Kidney epithelial cell (primary cell): ENCODE measurements around the gene NPEPPS. TPM values are rescaled to one million over a fixed set of nuclear protein-coding genes. Genes with fewer than 3 reads are reported as not detected.
A peak's percentile ranks its signal among the peaks of the same experiment; 100 is the strongest.
"Not testable (repeated sequence)": the region's sequence is repeated elsewhere in the genome, so short reads cannot be mapped to it uniquely, and the experiment has no call there.

Experiments used
- DNase-seq: peaks from one replicate; pipeline ENCODE4 v3.0.0-alpha.2; 2010; ENCODE audit warnings: low read depth
- H3K27me3 ChIP-seq: 2 replicates; pipeline ENCODE4 v1.6.0; 2011; ENCODE audit warnings: low read length; ENCODE audit not compliant: control insufficient read depth, insufficient read depth
- H3K36me3 ChIP-seq: 2 replicates; pipeline ENCODE4 v1.5.1; 2011; ENCODE audit warnings: low read length; ENCODE audit not compliant: control insufficient read depth, insufficient read depth
- H3K4me3 ChIP-seq: 2 replicates; pipeline ENCODE4 v1.5.1; 2011; ENCODE audit warnings: low read depth, mild to moderate bottlenecking, control low read depth, low read length
- total RNA-seq: library from RNA; depleted of rRNA; stranded (reverse); fragments of >200 nt; gene quantifications from 2 replicates; pipeline ENCODE4 v1.2.3, GENCODE V29; 2015

NPEPPS gene
- total RNA-seq, 1 donor from 2014 or later: 71.0 TPM

- not testable (repeated sequence) for H3K27me3 ChIP-seq, H3K36me3 ChIP-seq, DNase-seq
- peak overlapping the region; percentile 74 for H3K4me3 ChIP-seq
Measured at GRCh38 chr17:47531233-47531820, 419 bp downstream of the NPEPPS start.

- H3K4me3 ChIP-seq, H3K36me3 ChIP-seq, H3K27me3 ChIP-seq, DNase-seq: not testable (repeated sequence)
Measured at GRCh38 chr17:47539085-47539484, 8.2 kb downstream of the NPEPPS start.

DNA sequence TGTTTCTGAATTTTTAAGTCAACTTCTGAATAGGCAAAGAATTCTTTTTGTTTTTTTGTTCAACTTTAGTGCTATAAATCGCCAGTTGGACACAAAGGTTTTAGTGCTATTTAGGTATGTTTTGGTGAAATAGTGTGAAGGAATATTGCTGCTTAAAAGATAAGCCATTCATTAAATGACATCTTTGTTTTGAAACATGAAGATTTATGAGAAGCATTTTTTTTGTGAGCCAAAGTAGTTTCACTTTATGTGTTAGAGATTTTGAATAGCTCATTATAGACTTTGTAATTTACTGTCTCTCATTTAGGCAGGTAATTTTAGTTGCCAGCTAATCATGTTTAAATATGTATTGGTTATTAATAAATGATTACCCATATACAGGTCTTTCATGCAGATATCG, 10.8 kb downstream of the NPEPPS start:
- not testable (repeated sequence) for H3K27me3 ChIP-seq, DNase-seq, H3K4me3 ChIP-seq, H3K36me3 ChIP-seq

DNA sequence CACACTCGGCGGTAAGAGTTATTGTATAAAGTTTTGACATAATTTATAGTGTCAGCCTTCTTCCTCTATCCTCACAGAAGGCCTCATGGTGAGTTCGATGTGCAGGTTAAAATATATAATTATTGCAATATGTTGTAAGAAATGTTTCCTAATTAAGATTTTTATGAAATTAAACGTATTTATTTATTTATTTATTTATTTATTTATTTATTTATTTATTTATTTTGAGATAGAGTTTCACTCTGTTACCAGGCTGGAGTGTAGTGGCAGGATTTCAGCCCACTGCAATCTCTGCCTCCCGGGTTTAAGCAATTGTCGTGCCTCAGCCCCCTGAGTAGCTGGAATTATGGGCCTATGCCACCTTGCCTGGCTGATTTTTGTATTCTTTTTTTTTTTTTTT, 13.4 kb downstream of the NPEPPS start:
- not testable (repeated sequence) for DNase-seq, H3K27me3 ChIP-seq, H3K4me3 ChIP-seq, H3K36me3 ChIP-seq

- H3K27me3 ChIP-seq, DNase-seq, H3K4me3 ChIP-seq, H3K36me3 ChIP-seq: not testable (repeated sequence)
Measured at GRCh38 chr17:47554733-47555132, 23.8 kb downstream of the NPEPPS start.

DNA sequence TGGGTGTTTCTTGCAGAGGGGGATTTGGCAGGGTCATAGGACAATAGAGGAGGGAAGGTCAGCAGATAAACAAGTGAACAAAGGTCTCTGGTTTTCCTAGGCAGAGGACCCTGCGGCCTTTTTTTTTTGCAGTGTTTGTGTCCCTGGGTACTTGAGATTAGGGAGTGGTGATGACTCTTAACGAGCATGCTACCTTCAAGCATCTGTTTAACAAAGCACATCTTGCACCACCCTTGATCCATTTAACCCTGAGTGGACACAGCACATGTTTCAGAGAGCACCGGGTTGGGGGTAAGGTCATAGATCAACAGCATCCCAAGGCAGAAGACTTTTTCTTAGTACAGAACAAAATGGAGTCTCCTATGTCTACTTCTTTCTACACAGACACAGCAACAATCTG, 25.2 kb downstream of the NPEPPS start:
- H3K27me3 ChIP-seq, DNase-seq, H3K4me3 ChIP-seq, H3K36me3 ChIP-seq: not testable (repeated sequence)

DNA sequence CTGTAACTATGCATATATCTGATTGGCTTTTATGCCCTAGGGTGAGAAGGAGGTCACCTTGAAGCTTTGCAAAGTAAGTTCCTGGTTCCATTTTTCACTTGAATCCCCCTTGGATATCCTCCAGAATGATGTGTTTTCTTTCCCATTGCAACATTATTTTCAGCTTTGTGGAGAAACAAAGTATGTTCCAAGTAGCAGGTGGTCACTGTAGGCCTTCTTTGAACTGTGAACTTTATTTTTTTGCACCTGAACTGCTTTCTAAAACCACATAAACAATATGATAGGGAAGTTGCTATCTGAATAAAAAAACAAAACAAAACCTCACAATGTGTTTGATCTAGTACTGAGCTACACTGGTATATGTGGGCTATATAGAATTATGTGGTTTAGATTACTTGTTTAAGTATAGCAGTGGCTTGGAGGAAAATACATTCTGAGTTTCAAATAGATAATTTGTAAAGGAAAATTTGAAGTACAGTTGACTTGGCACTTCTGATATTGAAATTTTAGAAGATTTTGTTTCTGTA, 29.7 kb downstream of the NPEPPS start:
- DNase-seq, H3K36me3 ChIP-seq, H3K4me3 ChIP-seq: not testable (repeated sequence)

GRCh38 chr17:47561698-47562405, 30.9 kb downstream of the NPEPPS start:
- not testable (repeated sequence) for H3K27me3 ChIP-seq, H3K36me3 ChIP-seq, DNase-seq, H3K4me3 ChIP-seq

More for the DNA sequence above, 29.7 kb downstream of the NPEPPS start:
- H3K27me3 ChIP-seq: not testable (repeated sequence)

- H3K36me3 ChIP-seq, H3K27me3 ChIP-seq, DNase-seq, H3K4me3 ChIP-seq: not testable (repeated sequence)
Measured at GRCh38 chr17:47562406-47562705, 31.4 kb downstream of the NPEPPS start.

DNA sequence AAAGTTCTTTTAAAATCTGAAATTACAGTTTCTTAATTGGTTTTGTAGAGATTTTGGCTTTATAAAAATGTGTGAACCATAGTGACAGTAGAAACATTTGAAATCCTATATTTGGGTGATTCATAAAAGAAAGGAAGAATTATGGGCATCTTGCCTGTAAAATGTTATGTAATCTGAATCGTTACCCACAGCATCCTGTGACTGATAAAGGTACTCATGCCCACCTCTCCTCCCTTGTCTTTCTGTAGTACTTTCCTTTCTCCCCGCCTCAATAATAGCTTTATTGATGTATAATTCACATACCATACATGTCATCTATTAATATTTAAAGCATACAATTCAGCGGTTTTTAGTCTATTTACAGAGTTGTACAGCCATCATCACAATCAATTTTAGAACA, 36.4 kb downstream of the NPEPPS start:
- DNase-seq, H3K4me3 ChIP-seq, H3K36me3 ChIP-seq, H3K27me3 ChIP-seq: not testable (repeated sequence)

- not testable (repeated sequence) for H3K4me3 ChIP-seq, H3K36me3 ChIP-seq, DNase-seq, H3K27me3 ChIP-seq
Measured at GRCh38 chr17:47572561-47572960, 41.7 kb downstream of the NPEPPS start.

- DNase-seq, H3K27me3 ChIP-seq, H3K4me3 ChIP-seq, H3K36me3 ChIP-seq: not testable (repeated sequence)
Measured at GRCh38 chr17:47582416-47582815, 51.5 kb downstream of the NPEPPS start.

- H3K27me3 ChIP-seq, H3K36me3 ChIP-seq, DNase-seq: not testable (repeated sequence)
Measured at GRCh38 chr17:47586378-47587055, 55.6 kb downstream of the NPEPPS start.

DNA sequence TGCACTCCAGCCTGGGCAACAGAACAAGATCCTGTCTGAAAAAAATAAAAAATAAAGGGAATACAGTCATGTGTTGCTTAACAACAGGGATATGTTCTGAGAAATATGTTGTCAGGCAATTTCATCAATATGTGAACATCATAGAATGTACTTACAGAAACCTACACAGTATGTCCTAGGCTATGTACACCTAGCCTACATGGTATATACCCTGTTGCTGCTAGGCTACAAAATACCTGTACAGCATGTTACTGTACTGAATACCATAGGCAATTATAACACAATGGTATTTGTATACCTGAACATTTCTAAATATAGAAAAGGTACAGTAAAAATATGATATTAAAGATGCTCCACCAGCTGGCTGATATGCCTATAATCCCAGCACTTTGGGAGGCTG, 62.6 kb downstream of the NPEPPS start:
- not testable (repeated sequence) for H3K36me3 ChIP-seq, H3K27me3 ChIP-seq, DNase-seq, H3K4me3 ChIP-seq

More at GRCh38 chr17:47586378-47587055, 55.6 kb downstream of the NPEPPS start:
- H3K4me3 ChIP-seq: not testable (repeated sequence)
